Measurements from ENCODE around the gene ANGPT4.

The ANGPT4 gene

GRCh38 chr20:822651-823573 lies 93.2 kb downstream of the ANGPT4 start:
- DNase-seq: no peak

GRCh38 chr20:821731-822065 lies 94.4 kb downstream of the ANGPT4 start:
- no peak for DNase-seq

- DNase-seq: no peak
Observed at GRCh38 chr20:821046-821730, 94.9 kb downstream of the ANGPT4 start.

- no peak for DNase-seq
Observed at GRCh38 chr20:820323-820953, 95.7 kb downstream of the ANGPT4 start.

All from inflammatory macrophage (primary cell).